OCI-LY1 (cell line): Measurements from ENCODE around the gene FOXK1.

Experiments used
- H2AFZ ChIP-seq: fragments of 200-600 bp; sonication (generic), shearing (Covaris generic); 2 replicates; pipeline ENCODE4 v1.6.0; 2014; ENCODE audit warnings: antibody characterized with exemption, mild to moderate bottlenecking, low read length
- H3F3A ChIP-seq: fragments of 200-600 bp; sonication (generic), shearing (Covaris generic); 2 replicates; pipeline ENCODE4 v1.6.0; 2014; ENCODE audit warnings: mild to moderate bottlenecking, antibody characterized with exemption, low read length, moderate library complexity; ENCODE audit not compliant: insufficient read depth
- H3K27ac ChIP-seq: fragments of 200-600 bp; sonication (generic); 2 replicates; pipeline ENCODE4 v1.5.1; 2014; ENCODE audit warnings: low read length, mixed run types, mild to moderate bottlenecking, low read depth; ENCODE audit not compliant: poor library complexity, severe bottlenecking
- H3K27me3 ChIP-seq: fragments of 200-600 bp; sonication (generic); 2 replicates; pipeline ENCODE4 v1.6.0; 2014; ENCODE audit warnings: antibody characterized with exemption, mild to moderate bottlenecking, low read length, moderate library complexity; ENCODE audit not compliant: insufficient read depth
- H3K36me3 ChIP-seq: fragments of 200-600 bp; sonication (generic); 2 replicates; pipeline ENCODE4 v1.6.1; 2014; ENCODE audit warnings: mild to moderate bottlenecking, antibody characterized with exemption, low read length, moderate library complexity, mixed read lengths; ENCODE audit not compliant: insufficient read depth
- H3K4me1 ChIP-seq: fragments of 200-600 bp; sonication (generic); 2 replicates; pipeline ENCODE4 v1.5.1; 2014; ENCODE audit warnings: mild to moderate bottlenecking, low read length, moderate library complexity; ENCODE audit not compliant: insufficient read depth, severe bottlenecking
- H3K4me2 ChIP-seq: fragments of 200-600 bp; sonication (generic), shearing (Covaris generic); 2 replicates; pipeline ENCODE4 v1.6.1; 2014; ENCODE audit warnings: low read length
- H3K4me3 ChIP-seq: fragments of 200-600 bp; sonication (generic); 2 replicates; pipeline ENCODE4 v1.5.1; 2014; ENCODE audit warnings: low read length, low read depth, mild to moderate bottlenecking, mixed read lengths; ENCODE audit not compliant: poor library complexity, severe bottlenecking
- H3K79me2 ChIP-seq: fragments of 200-600 bp; shearing (Covaris generic); 2 replicates; pipeline ENCODE4 v1.6.1; 2016; ENCODE audit warnings: mixed run types, low read length, mixed read lengths; ENCODE audit not compliant: insufficient read depth
- H3K9ac ChIP-seq: fragments of 200-600 bp; sonication (generic), shearing (Covaris generic); 2 replicates; pipeline ENCODE4 v1.6.1; 2014; ENCODE audit warnings: mild to moderate bottlenecking, low read length, mixed read lengths
- H3K9me2 ChIP-seq: fragments of 200-600 bp; sonication (generic), shearing (Covaris generic); 2 replicates; pipeline ENCODE4 v1.6.1; 2014; ENCODE audit warnings: low read depth, mild to moderate bottlenecking, low read length, mixed read lengths
- H3K9me3 ChIP-seq: fragments of 200-600 bp; shearing (Covaris generic); 2 replicates; pipeline ENCODE4 v1.6.1; 2014; ENCODE audit warnings: low read length, mixed read lengths
- H4K20me1 ChIP-seq: fragments of 200-600 bp; sonication (generic), shearing (Covaris generic); 2 replicates; pipeline ENCODE4 v1.6.0; 2016; ENCODE audit warnings: mild to moderate bottlenecking, low read length; ENCODE audit not compliant: insufficient read depth
- CTCF ChIP-seq: fragments of 200-600 bp; sonication (generic), shearing (Covaris generic); IDR thresholded peaks from 2 replicates; pipeline ENCODE4 v1.5.1; 2017; ENCODE audit warnings: mild to moderate bottlenecking, antibody characterized with exemption, low read length, moderate library complexity, mixed read lengths
- EZH2 ChIP-seq: fragments of 200-600 bp; sonication (generic), shearing (Covaris generic); IDR thresholded peaks from 2 replicates; pipeline ENCODE4 v1.8.0; 2017; ENCODE audit warnings: borderline replicate concordance, mixed run types, mild to moderate bottlenecking, antibody characterized with exemption, low read length, moderate library complexity, mixed read lengths

The FOXK1 gene

GRCh38 chr7:4758791-4759190 lies 76.7 kb downstream of the FOXK1 start:
- Histone ChIP-seq H3K4me2 (no peak overlapping the region), H3K36me3 (peaks cover 87% of the 10 kb centered on the region)
- TF ChIP-seq CTCF (no peak), EZH2 (no peak)

GRCh38 chr7:4759211-4759610 lies 77.1 kb downstream of the FOXK1 start:
- Histone ChIP-seq H3K79me2 (no peaks in the 10 kb centered on the region), H3K9me3 (no peaks in the 10 kb centered on the region), H3K4me2 (no peak overlapping the region), H3K36me3 (peaks cover 87% of the 10 kb centered on the region), H3K9me2 (no peaks in the 10 kb centered on the region), H3K9ac (no peak overlapping the region), H3K4me1 (no peaks in the 10 kb centered on the region), H2AFZ (no peak overlapping the region), H3K4me3 (no peak overlapping the region), H4K20me1 (no peaks in the 10 kb centered on the region), H3K27me3 (no peaks in the 10 kb centered on the region), H3K27ac (no peak overlapping the region), H3F3A (no peaks in the 10 kb centered on the region)
- TF ChIP-seq CTCF (no peak), EZH2 (no peak)

More at GRCh38 chr7:4758791-4759190, 76.7 kb downstream of the FOXK1 start:
- H3K79me2 ChIP-seq = no peaks in the 10 kb centered on the region
- H2AFZ ChIP-seq = no peak overlapping the region
- no peaks in the 10 kb centered on the region for H4K20me1 ChIP-seq
- no peaks in the 10 kb centered on the region for H3K4me1 ChIP-seq
- no peak overlapping the region for H3K4me3 ChIP-seq
- no peaks in the 10 kb centered on the region for H3K27me3 ChIP-seq
- H3K9me2 ChIP-seq = no peaks in the 10 kb centered on the region
- H3K9me3 ChIP-seq = no peaks in the 10 kb centered on the region
- H3K9ac ChIP-seq = no peak overlapping the region
- H3F3A ChIP-seq = no peaks in the 10 kb centered on the region
- no peak overlapping the region for H3K27ac ChIP-seq

- no peak for TF ChIP-seq EZH2
- no peak for TF ChIP-seq CTCF
- Histone ChIP-seq H3K9me2 (no peaks in the 10 kb centered on the region), H3K9me3 (no peaks in the 10 kb centered on the region), H3K36me3 (peaks cover 70% of the 10 kb centered on the region), H2AFZ (no peak overlapping the region), H4K20me1 (no peaks in the 10 kb centered on the region), H3K27me3 (no peaks in the 10 kb centered on the region), H3K27ac (no peak overlapping the region), H3K4me2 (no peak overlapping the region), H3K4me1 (no peaks in the 10 kb centered on the region), H3F3A (no peaks in the 10 kb centered on the region), H3K79me2 (no peaks in the 10 kb centered on the region), H3K4me3 (no peak overlapping the region), H3K9ac (no peak overlapping the region)
These were observed 78.9 kb downstream of the FOXK1 start for GRCh38 chr7:4760952-4761351.
